Lower lobe of right lung (tissue), 2 donors: ENCODE data around the gene SAMD13. TPM values are rescaled to one million over a fixed set of nuclear protein-coding genes. Genes with fewer than 3 reads are reported as not detected.

Experiments used
- ATAC-seq, 2 donors: fragments of 200-7000 bp; cut with Tn5 transposase; one replicate each; pipeline ENCODE4 v1.9.1; 2020 to 2022; ENCODE audit warnings: mild to moderate bottlenecking in 2 of 2, moderate library complexity in 2 of 2
- DNase-seq: peaks from one replicate; pipeline ENCODE4 v3.0.0-alpha.2; 2020
- H3K27ac ChIP-seq: fragments of 200-600 bp; one replicate; pipeline ENCODE4 v1.8.0; 2022
- H3K27me3 ChIP-seq: fragments of 200-600 bp; one replicate; pipeline ENCODE4 v1.8.0; 2022; ENCODE audit warnings: low read depth
- H3K36me3 ChIP-seq: fragments of 200-600 bp; one replicate; pipeline ENCODE4 v1.8.0; 2022; ENCODE audit warnings: mild to moderate bottlenecking
- H3K4me1 ChIP-seq: fragments of 200-600 bp; one replicate; pipeline ENCODE4 v1.8.0; 2022
- H3K4me3 ChIP-seq: fragments of 200-600 bp; one replicate; pipeline ENCODE4 v1.8.0; 2022; ENCODE audit warnings: mild to moderate bottlenecking
- H3K9me3 ChIP-seq: fragments of 200-600 bp; one replicate; pipeline ENCODE4 v1.8.0; 2022
- intact Hi-C: fragments of 100-400 bp; cut with DNase I; formaldehyde crosslinking; loops from one replicate; pipeline ENCODE4 v1.11.0; 2022
- total RNA-seq: library from RNA; stranded (reverse); fragmentation: NEBNext Ultra II Directional; extraction: Animal tissue kit (Norgen Biotek cat#: 25700); gene quantifications from one replicate; pipeline ENCODE4 v1.2.1, GENCODE V29; 2021
- TF ChIP-seq, protein P1 (sequence below): fragments of 200-600 bp; IDR thresholded peaks from one replicate; pipeline ENCODE4 v1.8.0; 2022; ENCODE audit warnings: antibody characterized with exemption, mild to moderate bottlenecking
- donor health status: DM: no; HTN: yes; CAD: no; lungs with severe emphysema.

The SAMD13 gene
- total RNA-seq, 1 donor from 2014 or later, result 2.2 TPM

DNA sequence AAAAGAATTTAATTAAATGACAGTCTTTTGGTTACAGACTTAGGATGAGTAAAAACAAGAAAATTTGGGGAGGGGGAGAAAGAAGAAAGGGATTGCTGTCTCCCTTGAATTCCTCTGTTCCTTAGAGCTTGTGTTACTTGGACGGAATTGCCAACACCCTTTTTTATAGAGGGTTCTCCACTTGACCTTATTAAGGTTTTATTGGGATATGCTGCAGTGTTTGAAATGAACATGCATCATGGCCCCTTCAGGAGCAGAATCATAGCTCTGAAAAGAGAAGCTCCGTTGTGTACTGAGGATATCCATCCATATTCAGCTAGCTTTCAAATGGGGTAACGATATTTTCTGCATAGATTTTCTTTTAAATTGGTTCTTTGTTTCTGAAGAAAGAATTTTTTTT, 48.6 kb downstream of the SAMD13 start:
- ATAC-seq (no peak), DNase-seq (no peak)
- Histone ChIP-seq H3K4me1 (no peaks in the 10 kb centered on the region), H3K9me3 (no peaks in the 10 kb centered on the region), H3K4me3 (no peak overlapping the region), H3K27me3 (no peaks in the 10 kb centered on the region), H3K36me3 (no peaks in the 10 kb centered on the region), H3K27ac (no peak overlapping the region)
- TF ChIP-seq, protein P1, sequence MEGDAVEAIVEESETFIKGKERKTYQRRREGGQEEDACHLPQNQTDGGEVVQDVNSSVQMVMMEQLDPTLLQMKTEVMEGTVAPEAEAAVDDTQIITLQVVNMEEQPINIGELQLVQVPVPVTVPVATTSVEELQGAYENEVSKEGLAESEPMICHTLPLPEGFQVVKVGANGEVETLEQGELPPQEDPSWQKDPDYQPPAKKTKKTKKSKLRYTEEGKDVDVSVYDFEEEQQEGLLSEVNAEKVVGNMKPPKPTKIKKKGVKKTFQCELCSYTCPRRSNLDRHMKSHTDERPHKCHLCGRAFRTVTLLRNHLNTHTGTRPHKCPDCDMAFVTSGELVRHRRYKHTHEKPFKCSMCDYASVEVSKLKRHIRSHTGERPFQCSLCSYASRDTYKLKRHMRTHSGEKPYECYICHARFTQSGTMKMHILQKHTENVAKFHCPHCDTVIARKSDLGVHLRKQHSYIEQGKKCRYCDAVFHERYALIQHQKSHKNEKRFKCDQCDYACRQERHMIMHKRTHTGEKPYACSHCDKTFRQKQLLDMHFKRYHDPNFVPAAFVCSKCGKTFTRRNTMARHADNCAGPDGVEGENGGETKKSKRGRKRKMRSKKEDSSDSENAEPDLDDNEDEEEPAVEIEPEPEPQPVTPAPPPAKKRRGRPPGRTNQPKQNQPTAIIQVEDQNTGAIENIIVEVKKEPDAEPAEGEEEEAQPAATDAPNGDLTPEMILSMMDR, result no peak
- intact Hi-C loops, result no loop called here

DNA sequence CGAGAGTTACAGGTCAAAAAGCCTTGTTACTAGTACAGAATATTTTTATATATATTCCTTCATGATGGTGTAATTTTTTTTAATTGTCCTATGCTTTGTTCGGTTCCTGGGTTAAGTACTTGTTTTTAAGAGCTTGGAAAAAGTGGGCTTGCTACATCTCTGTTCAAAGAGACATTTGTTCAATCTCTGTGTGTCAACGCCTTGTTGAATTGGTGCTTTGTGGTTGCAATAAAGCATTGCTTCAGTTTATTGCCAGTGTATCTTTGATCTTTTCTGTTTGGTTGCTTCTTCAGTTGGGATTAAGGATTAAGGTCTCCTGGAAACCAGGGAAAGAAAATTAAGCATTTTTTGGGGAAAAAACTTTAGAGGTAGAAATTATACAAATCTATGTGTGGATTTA, 49.0 kb downstream of the SAMD13 start:
- no peaks in the 10 kb centered on the region for H3K36me3 ChIP-seq
- no peak for ATAC-seq
- H3K4me1 ChIP-seq, result no peaks in the 10 kb centered on the region
- no peak overlapping the region for H3K27ac ChIP-seq
- H3K4me3 ChIP-seq, result no peak overlapping the region
- TF ChIP-seq, protein P1, result no peak
- H3K27me3 ChIP-seq, result no peaks in the 10 kb centered on the region
- DNase-seq, result no peak
- intact Hi-C loops, result no loop called here
- no peaks in the 10 kb centered on the region for H3K9me3 ChIP-seq

DNA sequence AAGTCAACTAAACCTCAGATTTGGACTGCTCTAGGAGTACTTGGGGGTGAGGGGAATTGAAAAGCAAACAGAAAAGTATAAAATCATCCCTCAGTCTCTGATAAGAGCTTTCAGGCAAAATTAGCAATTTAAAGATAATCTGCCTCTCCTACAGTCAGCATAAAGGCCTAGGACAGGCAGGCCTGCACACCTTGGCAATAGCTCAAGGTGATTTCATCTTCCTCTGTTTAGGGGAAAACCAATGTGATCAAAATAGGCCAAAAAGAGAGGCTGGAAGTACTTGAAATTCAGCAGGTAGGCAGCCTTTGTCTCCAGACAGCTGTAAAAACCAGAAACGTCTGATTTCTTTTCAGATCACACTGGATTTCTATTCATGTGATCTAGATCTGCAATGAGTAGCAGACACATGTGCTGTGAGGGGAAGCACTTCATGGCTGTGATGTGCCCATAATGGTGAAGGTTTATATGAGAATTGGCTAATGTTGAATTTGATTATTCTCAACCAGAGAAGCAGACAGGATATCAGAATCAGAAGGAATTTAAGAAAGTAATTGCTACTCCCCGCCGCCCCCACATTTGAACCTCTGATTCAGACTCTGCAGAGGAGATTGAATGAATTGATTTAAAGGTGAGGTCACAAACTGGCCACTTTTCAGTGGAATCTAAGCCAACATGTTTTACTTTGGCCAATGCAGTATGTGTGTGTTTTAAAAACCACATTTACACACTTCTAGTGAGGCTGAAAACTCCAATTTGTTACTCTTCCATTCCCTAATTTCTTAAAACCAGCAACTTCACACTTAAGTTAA, 51.0 kb downstream of the SAMD13 start:
- H3K27me3 ChIP-seq, result no peaks in the 10 kb centered on the region
- H3K36me3 ChIP-seq, result no peaks in the 10 kb centered on the region
- no peak overlapping the region for H3K27ac ChIP-seq
- intact Hi-C loops, result no loop called here
- H3K4me3 ChIP-seq, result no peak overlapping the region
- no peak for ATAC-seq
- TF ChIP-seq, protein P1, result no peak
- DNase-seq, result no peak
- H3K4me1 ChIP-seq, result no peaks in the 10 kb centered on the region
- no peaks in the 10 kb centered on the region for H3K9me3 ChIP-seq

DNA sequence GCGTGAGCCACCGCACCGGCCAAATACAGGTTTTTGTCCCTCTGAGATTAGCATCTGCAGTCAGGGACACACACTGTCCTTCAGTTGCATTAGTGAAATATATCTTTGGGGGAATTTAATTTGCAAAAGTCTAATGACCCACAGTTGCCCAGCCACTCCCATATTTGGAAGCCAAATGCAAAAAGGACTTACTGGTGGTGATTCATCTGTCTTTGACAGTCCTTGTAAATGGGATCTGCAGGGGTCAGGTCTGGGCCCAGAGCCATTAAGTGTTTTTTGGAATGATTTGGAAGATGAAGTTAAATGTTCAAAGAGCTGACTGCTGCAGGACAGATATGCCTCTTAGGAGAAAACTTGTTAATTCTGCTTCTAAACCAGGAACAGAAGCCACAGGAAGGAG, 52.2 kb downstream of the SAMD13 start:
- TF ChIP-seq, protein P1, result no peak
- Histone ChIP-seq H3K9me3 (no peaks in the 10 kb centered on the region), H3K4me3 (no peak overlapping the region), H3K4me1 (no peaks in the 10 kb centered on the region), H3K27ac (no peak overlapping the region), H3K36me3 (no peaks in the 10 kb centered on the region), H3K27me3 (no peaks in the 10 kb centered on the region)
- ATAC-seq (no peak), DNase-seq (no peak)
- intact Hi-C loops, result no loop called here

DNA sequence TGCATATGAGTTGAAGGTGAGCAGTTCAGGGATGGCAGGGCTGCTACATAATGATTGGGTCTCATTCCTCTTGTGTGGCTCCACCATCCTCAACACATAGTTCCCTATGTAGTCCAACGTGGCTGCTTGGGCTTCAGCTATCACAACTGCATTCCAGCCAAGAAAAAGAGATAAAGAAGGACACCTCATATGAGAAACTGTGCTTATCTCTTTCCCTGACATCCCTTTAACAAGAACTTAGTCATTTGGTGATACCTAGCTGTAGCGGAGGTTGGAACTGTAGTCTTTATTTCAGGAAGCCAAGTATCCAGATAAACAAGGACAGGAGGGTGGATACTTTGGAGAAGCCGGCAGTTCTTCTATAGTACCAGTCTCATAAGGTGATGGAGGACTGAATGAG, 54.0 kb downstream of the SAMD13 start:
- no peaks in the 10 kb centered on the region for H3K9me3 ChIP-seq
- H3K4me3 ChIP-seq, result no peak overlapping the region
- intact Hi-C loops, result no loop called here
- H3K27me3 ChIP-seq, result no peaks in the 10 kb centered on the region
- no peak overlapping the region for H3K27ac ChIP-seq
- no peaks in the 10 kb centered on the region for H3K36me3 ChIP-seq
- DNase-seq (no peak), ATAC-seq (no peak)
- no peaks in the 10 kb centered on the region for H3K4me1 ChIP-seq
- TF ChIP-seq, protein P1, result no peak
